ENCODE results near the gene BACE2. TPM values are rescaled to one million over a fixed set of nuclear protein-coding genes. Genes with fewer than 3 reads are reported as not detected.
A peak's percentile ranks its signal among the peaks of the same experiment; 100 is the strongest.

BACE2 gene
- total and polyA plus RNA-seq, 2 of the 13 experiments (the other 11 are each of a cell fraction or from before 2014, with no cell fraction given) = 0.07 to 0.11 TPM

- peak; percentile 35; the same call in 1 of the 2 replicates for TF ChIP-seq ZBTB33 (CRISPR knock-in tag; IDR thresholded peaks at IDR 0.05)
- no peak for TF ChIP-seq MEIS1 (CRISPR knock-in tag; IDR thresholded peaks at IDR 0.05; ENCODE audit: borderline replicate concordance)
- TF ChIP-seq ASH2L (IDR thresholded peaks at IDR 0.05; ENCODE audit: insufficient read length, low read depth, low read length) = no peak
- no peak for TF ChIP-seq ZNF740 (CRISPR knock-in tag; IDR thresholded peaks at IDR 0.05)
- TF ChIP-seq ZNF367 (CRISPR knock-in tag; IDR thresholded peaks at IDR 0.05; ENCODE audit: borderline replicate concordance) = no peak
- no peak for TF ChIP-seq ZUFSP (CRISPR knock-in tag; IDR thresholded peaks at IDR 0.05; ENCODE audit: borderline replicate concordance)
- TF ChIP-seq AHR (CRISPR knock-in tag; IDR thresholded peaks at IDR 0.05) = no peak
- no peak for TF ChIP-seq ZNF280D (CRISPR knock-in tag; IDR thresholded peaks at IDR 0.05)
- no peak for TF ChIP-seq KDM3A (CRISPR knock-in tag; IDR thresholded peaks at IDR 0.05; ENCODE audit: low read depth)
- TF ChIP-seq PHB2 (IDR thresholded peaks at IDR 0.05; ENCODE audit: partially characterized antibody) = no peak
- TF ChIP-seq SKIL (CRISPR knock-in tag; IDR thresholded peaks at IDR 0.05; ENCODE audit: borderline replicate concordance) = no peak
- no peak for TF ChIP-seq ZBTB7B (CRISPR knock-in tag; IDR thresholded peaks at IDR 0.05)
- no peak for TF ChIP-seq ZNF770 (CRISPR knock-in tag; IDR thresholded peaks at IDR 0.05)
- TF ChIP-seq ZNF891 (CRISPR knock-in tag; IDR thresholded peaks at IDR 0.05) = no peak
- TF ChIP-seq KAT8 (CRISPR knock-in tag; IDR thresholded peaks at IDR 0.05) = no peak
- no peak for TF ChIP-seq NR3C1 (CRISPR knock-in tag; IDR thresholded peaks at IDR 0.05)
- TF ChIP-seq ZFX (CRISPR knock-in tag; IDR thresholded peaks at IDR 0.05; ENCODE audit: low read depth) = peak; percentile 42
- TF ChIP-seq SMAD1 (CRISPR knock-in tag; IDR thresholded peaks at IDR 0.05; ENCODE audit: borderline replicate concordance, low read depth) = no peak
Measured at GRCh38 chr21:41326414-41327080, 158.6 kb downstream of the BACE2 start (continued).
